RPMI7951 (cell line): ENCODE data around the gene ASIP. TPM values are rescaled to one million over a fixed set of nuclear protein-coding genes. Genes with fewer than 3 reads are reported as not detected.
"Not testable (repeated sequence)": the region's sequence is repeated elsewhere in the genome, so short reads cannot be mapped to it uniquely, and the experiment has no call there.

Experiments
- DNase-seq: peaks from one replicate; pipeline ENCODE4 v3.0.0-alpha.2; 2012; ENCODE audit warnings: low read depth
- total RNA-seq: library from RNA; depleted of rRNA; stranded (reverse); fragments of >200 nt; shearing (Covaris generic); gene quantifications from 2 replicates; pipeline ENCODE4 v1.2.3, GENCODE V29; 2014; rRNA removed

The ASIP gene
- not detected in 2 replicates for total RNA-seq

DNA sequence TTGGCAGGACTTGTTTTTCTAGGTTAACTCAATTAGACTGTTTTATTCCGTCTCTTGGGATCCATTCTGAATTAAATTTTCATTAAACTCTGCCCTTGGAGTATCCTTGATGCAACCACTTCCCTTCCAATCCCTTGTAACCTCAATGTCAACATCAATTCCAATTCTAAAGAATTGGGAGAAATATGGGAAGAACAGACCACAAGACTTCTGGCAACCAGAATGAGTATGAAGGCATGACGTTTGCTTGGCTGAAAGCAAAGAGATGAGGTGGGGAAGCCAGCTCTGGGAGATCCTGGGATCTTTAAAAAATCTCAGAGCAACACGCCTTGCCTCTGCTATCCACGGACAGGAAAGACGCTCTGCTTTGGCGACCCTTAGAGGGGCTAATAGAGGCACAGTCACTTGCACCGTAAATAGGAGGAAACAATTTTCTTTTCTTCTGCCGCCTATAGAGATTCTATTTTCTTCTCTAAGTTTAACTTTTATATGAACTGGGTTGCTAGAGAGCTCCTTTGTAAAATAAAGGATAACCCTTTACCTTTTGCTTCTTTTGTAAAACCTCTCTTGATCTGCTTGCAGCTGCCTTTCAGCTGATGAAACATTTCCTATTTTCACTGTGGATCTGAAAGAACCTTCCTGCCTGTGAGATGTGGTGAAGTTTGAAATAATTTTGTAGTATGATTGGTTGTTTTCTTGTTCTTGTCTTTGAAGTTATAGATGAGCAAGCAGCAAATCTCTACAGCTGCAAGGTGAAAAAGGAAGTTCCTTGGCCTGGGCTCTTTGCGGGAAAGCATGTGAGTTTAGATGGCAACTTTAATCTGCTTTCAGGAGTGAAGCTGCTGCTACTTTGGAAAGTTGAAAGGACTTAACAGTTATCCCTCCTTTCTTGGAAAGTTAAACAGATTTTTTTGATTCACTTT, at the start of gene ASIP:
Gene ASIP, plus strand, starts transcription at position 731 of the 923 bp plus-strand sequence. CDS start 18,952 bp downstream, outside the sequence.
- no peak for DNase-seq

- DNase-seq = no peak
Measured at GRCh38 chr20:34193051-34193450, 48.2 kb upstream of the ASIP start.

DNA sequence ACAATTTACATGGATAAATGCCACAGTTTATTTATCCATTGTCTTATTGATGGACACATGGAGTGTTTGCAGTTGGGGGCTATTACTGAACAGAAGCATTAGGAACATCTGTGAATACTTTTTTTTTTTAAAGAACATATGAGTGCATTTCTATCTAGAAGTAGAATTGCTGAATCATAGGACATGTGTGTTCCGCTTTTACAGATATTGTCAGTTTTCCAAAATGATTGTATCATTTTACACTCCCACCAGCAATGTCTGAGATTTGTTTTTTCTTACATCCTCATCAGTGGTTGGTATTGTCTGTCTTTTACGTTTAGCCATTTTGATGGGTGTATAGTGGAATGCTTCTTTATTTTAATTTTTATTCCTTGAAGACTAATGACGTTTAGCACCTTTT, 42.0 kb upstream of the ASIP start:
- no peak for DNase-seq

GRCh38 chr20:34200023-34200422, 41.2 kb upstream of the ASIP start:
- DNase-seq = no peak

- DNase-seq = peak; percentile 30
Measured at GRCh38 chr20:34201531-34201930, 39.7 kb upstream of the ASIP start.

DNA sequence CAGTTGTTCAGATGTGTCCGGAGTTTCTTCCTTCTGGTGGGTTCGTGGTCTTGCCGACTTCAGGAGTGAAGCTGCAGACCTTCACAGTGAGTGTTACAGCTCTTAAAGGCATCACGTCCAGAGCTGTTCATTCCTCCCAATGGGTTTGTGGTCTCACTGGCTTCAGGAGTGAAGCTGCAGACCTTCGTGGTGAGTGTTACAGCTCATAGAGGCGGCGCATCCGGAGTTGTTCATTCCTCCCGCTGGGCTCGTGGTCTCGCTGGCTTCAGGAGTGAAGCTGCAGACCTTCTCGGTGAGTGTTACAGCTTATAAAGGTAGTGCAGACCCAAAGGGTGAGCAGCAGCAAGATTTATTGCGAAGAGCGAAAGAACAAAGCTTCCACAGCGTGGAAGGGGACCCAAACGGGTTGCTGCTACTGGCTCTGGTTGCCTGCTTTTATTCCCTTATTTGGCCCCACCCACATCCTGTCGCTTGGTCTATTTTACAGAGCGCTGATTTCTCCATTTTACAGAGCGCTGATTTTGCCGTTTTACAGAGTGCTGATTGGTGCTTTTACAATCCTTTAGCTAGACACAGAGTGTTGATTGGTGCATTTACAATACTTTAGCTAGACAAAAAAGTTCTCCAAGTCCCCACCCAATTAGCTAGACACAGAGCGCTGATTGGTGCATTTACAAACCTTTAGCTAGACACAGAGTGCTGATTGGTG, 35.9 kb upstream of the ASIP start:
- DNase-seq = not testable (repeated sequence)

DNA sequence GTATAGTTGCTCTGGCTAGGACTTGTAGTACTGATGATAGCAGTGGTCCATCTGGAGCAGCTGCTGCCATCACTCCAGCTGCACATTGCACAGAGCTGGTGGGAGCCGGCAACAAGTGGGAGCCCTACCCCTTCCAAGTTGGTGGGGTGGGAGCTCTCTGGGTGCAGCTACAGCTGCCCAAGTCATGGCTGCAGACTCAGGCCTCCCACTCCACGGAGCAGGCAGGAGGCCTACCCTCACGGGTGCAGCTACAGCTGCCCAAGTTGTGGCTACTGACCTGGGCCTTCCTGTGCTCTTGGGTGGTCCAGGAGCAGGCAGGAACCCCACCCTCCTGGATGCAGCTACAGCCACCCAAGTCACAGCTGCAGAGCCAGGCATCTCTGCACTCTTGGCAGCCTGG, 32.1 kb upstream of the ASIP start:
- no peak for DNase-seq

GRCh38 chr20:34210271-34210670, 31.0 kb upstream of the ASIP start:
- no peak for DNase-seq

DNA sequence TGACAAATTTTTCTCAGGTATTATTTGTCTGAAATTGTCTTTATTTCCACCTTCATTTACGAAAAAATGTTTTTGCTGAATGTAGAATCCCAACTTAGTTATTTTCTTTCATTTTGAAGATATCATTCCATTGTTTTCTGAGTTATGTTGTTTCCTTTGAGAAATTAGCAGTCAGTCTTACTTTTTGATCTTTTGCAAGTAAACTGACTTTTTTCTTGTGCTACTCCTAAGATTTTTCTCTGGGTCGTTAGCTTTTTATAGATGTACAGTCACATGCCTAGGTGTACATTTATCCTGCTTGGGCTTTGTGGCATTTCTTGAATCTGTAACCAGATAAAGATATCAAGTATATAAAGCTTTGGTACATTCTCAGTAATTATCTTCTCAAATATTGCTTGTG, 29.6 kb upstream of the ASIP start:
- DNase-seq = no peak

- DNase-seq = no peak
Measured at GRCh38 chr20:34213213-34213612, 28.0 kb upstream of the ASIP start.

DNA sequence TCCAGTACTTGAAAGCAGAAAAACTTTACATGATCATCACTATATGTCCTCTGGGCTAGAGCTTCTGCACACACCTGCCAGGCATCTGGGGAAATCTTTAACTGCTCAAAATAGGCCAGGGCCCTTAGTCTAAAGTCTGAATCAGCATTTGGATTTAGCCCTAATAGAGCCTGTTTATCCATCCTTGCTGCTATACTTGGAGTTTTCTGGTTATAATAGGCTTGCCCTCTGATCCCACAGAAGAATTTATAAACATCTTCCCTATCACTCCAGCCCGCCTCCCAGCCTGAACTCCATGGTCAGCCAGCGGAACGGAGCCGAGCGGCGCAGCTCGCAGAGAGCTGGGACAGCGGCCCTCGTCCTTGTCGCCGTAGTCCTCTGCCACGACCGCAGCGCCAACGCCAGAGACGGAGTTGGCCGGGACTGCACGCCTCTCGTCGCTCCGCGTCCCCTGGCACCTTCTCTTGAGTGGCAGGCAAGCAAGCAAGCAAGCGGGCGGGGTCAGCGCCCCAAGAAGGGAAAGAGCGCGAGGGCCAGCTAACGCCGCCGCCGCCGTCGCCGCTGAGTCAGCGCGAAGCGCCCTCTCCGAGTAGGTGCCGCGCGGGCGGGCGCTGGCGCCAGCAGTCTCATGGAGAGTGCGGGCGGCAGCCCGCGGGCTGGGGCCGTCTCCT, 25.4 kb upstream of the ASIP start:
- DNase-seq = peak; percentile 84

- no peak for DNase-seq
Measured at GRCh38 chr20:34216382-34216742, 24.9 kb upstream of the ASIP start.

DNA sequence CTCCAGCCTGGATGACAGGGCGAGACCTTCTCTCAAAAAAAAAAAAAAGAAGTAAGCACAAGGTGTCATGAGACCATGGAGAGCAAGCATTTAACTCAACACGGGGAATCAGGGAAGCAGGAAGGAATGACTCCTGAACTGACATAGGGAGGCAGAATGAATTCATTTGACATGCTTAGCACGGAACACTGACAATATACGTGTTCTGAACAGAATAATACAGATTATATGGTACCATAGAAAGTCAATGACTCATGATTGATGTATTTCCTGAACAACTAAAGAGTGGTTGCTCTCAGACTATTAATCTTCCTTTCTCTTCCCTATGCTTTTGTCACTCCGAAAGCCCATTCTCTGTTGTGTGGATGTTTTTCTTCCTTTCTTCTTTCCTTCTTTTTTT, 20.7 kb upstream of the ASIP start:
- DNase-seq = peak; percentile 90

- peak; percentile 100 for DNase-seq
Measured at GRCh38 chr20:34222208-34222607, 19.0 kb upstream of the ASIP start.

DNA sequence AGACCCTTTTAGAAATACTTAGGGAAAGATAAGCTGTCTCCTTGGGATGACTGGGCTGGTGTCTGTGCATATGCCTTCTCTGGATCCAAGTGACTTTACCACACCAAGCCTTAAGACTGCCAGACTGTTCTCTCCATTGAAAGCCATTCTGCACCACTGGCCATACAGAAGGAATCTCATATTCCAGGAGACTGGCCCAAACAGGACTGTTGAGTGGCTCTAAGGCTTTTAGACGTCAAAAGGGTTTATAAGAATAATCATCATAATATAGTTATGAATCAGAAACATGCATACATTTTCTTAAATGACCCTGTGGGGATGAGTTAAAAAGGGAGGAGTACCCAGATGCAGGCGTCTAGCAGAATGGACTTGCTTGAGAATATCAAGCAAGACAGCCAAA, 17.0 kb upstream of the ASIP start:
- not testable (repeated sequence) for DNase-seq

DNA sequence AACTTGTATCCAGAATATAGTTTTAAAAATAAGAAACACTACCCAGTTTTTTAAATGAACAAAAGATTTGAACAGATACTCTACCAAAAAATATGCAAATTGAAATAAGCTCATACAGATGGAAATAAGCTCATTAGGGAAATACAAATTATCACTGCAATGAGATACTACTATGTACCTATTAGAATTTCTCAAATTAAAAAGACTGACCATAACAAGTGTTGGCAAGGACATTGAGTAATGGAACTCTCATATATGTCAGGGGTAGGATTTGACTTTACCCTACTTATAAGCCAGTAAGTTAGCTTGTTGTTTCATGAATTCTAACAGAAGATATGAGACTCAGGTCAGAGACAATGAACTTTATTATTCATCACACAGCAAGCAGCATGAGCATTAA, 9.6 kb upstream of the ASIP start:
- no peak for DNase-seq

DNA sequence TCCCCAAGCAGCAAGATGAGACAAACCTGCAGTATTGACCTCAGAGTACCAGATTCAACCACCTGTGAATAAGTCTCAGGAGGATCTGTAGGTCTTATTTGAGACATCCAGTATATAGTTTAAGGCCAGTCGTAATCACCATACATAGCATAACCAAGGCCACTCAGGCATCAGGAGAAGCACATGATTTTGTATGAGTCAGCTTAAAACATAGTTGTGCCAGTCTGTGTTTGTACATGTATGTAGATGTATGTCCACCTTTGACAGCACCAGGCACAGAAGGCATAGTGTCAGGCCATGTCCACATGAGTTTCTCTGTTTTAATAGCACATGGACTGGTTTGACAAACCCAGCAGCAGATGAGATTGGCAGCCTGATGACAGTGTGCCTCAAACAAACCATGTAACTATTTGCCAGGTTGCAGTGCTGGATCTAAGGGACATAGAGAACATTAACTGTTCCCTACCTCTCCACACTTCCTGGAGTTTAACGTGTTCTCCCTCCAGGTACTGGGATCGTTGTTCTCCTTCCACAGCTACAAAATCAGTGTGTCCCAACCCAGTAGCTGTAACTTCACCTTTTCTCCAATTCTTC, 8.6 kb upstream of the ASIP start:
- no peak for DNase-seq

DNA sequence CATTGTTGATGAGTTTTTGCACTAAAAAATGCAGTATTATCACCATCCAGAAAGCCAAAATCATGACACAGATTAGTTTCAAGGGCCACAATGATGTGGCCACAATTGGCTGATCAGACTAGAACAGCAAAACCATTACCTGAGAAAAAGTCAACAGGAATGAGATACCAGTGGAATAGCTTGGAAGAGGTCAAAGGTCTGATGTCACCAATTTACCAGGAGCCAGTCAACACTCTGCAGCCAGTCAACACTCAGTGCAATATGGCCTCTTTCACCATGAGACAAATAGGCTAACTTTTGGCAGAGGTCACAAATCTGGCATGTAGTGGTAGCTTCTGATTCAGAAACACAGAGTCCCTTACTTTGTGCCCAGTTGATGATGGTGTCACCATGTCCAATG, 7.5 kb upstream of the ASIP start:
- no peak for DNase-seq

DNA sequence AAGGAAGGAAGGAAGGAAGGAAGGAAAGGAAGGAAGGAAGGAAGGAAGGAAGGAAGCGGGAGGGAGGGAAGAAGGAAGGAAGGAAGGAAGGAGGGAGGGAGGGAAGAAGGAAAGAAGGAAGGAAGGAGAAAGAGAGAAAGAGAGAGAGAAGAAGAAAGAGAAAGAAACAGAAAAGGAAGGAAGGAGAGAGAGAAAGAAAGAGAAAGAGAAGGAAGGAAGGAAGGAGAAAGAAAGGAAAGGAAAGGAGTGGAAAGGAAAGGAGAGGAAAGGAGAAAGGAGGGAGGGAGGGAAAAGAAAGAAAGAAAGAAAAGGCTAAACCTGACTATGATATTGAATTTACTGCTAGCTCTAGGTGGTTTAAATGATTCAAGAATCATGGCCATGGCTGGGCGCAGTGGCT, 5.3 kb upstream of the ASIP start:
- no peak for DNase-seq

DNA sequence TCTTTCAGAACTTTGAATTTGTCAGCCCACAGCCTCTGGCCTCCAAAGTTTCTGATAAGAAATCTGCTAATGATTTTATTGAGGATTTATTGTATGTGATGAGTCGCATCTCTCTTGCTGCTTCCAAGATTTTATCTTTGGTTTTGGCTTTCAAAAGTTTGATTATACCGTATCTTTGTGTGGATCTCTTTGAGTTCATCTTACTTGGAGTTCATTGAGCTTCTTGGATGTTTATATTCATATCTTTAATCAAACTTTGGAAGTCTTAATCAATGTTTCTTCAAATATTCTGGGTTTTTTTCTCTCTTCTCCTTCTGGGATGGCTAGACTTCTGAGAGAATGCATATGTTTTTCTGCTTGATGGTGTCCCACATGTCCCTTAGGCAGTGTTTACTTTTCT, 3.3 kb upstream of the ASIP start:
- DNase-seq = peak; percentile 18

- DNase-seq = no peak
Measured at GRCh38 chr20:34240121-34240520, 1.1 kb upstream of the ASIP start.

GRCh38 chr20:34242015-34242414, 792 bp downstream of the ASIP start:
- not testable (repeated sequence) for DNase-seq
